ENCODE data around the gene SUFU.

DNA sequence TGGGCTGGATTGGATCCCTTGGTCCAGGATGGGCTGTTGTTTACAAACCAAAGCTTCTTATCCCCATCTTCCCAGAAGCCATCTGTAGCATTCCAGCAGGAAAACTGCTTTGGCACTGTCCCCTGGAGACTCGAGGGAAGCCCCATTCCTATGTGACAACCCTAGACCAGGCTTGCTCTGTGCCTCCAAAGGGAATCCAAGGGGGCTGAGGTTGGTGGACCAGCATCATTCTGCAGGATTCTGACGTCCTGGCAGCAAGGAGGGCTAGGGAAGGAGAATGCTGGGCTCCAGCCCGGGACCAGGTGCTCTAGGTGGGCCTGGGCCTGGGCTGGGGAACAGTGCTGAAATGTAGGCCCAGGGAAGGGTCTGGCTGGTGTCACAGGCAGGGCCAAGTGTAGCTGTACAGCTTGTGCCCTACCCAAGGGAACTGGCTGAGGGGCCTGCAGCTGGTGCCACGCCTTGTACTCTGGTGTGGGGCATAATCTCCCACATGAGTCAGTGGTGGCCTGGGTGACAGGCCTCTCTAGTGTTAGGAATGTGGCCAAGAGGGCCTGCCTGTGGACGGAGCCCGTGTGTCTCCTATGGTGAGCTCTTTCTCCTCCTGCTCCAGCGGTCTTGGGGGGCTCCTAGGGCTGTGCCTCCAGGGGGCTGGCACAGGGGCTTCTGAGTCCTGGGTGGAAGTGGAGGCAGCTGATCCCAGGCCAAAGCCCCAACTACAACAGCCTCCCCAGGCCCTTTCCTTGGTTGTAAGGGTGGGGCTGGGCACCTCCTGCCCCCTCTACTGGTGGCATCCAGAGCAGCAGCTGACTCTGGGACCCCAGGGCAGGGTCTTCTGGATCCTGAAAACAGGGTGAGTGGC lies 165.7 kb downstream of the SUFU start:
- TF ChIP-seq, protein P1, sequence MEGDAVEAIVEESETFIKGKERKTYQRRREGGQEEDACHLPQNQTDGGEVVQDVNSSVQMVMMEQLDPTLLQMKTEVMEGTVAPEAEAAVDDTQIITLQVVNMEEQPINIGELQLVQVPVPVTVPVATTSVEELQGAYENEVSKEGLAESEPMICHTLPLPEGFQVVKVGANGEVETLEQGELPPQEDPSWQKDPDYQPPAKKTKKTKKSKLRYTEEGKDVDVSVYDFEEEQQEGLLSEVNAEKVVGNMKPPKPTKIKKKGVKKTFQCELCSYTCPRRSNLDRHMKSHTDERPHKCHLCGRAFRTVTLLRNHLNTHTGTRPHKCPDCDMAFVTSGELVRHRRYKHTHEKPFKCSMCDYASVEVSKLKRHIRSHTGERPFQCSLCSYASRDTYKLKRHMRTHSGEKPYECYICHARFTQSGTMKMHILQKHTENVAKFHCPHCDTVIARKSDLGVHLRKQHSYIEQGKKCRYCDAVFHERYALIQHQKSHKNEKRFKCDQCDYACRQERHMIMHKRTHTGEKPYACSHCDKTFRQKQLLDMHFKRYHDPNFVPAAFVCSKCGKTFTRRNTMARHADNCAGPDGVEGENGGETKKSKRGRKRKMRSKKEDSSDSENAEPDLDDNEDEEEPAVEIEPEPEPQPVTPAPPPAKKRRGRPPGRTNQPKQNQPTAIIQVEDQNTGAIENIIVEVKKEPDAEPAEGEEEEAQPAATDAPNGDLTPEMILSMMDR (IDR thresholded peaks at IDR 0.05), result peak in 4 of 6 experiments; percentile 4 to 28 (median 16)
- peak in 1 of 2 donors; percentile 49 for TF ChIP-seq POLR2A (IDR thresholded peaks at IDR 0.05)
